GM18507 (cell line): ENCODE results near the gene DHX8.

Experiments
- DNase-seq: peaks from one replicate; pipeline ENCODE4 v3.0.0; 2011; ENCODE audit warnings: low read depth; ENCODE audit not compliant: insufficient read length; ENCODE audit errors: extremely low spot score
- FAIRE-seq: peaks from 2 replicates; lab custom pipeline; 2011; peaks lifted over from hg19 to GRCh38; lab: Jason Lieb, UNC

DHX8 gene

DNA sequence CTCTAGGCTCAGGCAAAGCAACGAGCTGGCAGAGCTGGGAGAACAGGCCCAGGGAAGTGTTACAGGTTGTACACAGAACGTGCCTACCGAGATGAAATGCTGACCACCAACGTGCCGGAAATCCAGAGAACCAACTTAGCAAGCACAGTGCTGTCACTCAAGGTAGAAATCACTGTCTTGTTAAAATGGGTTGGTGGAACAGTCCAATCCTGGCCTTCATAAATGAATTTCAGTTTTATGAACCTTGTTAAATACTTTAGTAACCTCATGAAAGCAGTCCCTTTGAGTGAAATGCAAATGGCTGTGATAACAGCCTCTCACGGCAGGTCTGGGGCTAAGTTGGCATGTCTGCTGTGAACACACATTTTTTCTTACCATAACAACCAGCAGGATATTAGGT lies 33.4 kb downstream of the DHX8 start:
- no peak for FAIRE-seq
- no peak for DNase-seq

DNA sequence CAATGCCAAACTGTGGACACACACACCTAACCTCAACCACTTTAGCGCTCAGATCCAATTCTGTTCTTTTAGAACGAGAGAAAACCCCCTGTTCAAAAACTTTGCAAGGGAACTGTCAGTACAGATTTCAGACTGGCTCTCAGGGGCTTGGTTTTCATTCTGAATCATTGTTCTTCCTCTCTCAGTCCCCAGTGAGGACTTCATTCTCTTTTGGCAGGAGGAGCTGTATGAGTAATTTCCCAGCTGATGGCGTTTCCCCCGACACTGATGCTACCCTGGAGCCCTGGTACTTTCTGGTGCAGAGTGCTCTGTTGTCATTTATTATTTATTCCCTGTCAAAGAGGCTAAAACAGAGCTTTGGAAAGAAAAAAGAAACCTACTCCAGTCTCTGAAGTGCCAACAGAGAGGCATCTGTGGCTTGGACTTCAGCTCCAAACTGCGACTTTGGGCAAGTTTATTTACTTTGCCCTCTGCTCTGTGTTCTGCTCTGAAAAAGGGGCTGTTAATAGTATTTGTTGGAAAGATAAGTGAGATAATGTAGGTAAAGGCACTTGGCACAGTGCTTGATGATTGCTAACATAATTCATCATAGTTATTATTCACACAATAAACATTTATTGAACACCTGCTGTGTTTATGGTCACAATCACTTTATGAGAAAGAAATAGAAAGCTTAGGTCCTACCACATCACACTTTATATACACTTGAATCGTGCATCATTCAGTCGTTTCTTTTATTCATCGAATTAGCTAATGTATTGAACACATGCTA lies 34.0 kb downstream of the DHX8 start:
- peak; percentile 88 for FAIRE-seq

DNA sequence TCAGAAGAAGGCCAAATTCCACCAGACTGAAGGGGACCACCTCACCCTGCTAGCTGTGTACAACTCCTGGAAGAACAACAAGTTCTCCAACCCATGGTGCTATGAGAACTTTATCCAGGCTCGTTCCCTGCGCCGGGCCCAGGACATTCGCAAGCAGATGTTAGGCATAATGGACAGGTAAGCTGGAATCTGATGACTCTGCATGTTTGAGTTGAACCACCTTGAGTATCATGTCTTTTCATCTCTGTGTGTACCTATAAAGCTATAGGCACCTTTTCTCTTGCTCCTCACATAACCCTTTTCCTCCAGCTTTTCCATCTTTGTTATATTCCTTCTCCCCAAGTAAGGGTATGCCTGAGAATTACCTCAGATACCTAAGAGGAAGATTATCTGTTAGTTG lies 37.6 kb downstream of the DHX8 start:
- DNase-seq (no peak), FAIRE-seq (no peak)

More for the DNA sequence above, 34.0 kb downstream of the DHX8 start:
- peak; percentile 20 for DNase-seq

DNA sequence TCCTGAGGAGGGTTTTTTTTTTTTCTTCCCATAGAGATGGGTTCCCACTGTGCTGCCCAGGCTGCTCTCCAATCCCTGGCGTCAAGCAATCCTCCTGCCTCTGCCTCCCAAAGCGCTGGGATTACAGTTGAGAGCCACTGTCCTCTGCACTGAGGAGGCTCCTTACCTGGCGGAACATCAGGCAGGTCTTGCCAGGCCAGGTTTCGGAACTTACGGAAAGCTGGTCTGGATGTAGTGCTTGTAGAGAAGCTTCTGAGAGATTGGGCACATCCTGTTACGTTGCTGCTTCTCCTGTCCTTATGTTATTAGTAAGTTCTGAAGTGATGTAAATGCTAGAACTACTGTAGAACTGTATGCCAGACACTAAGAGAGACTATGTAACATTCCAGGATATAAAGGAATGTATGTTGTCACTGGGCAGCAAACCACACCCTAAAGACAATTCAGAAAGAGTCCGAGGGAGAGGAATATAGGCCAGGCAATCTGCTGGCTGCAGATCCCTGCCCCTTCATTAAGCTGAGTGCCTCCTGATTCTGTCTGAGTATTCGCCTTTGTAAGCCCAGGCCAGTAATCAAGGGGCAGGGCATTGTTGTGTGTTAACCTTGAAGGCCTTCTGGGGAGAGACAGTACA lies 41.3 kb downstream of the DHX8 start:
- no peak for DNase-seq
- FAIRE-seq: no peak

DNA sequence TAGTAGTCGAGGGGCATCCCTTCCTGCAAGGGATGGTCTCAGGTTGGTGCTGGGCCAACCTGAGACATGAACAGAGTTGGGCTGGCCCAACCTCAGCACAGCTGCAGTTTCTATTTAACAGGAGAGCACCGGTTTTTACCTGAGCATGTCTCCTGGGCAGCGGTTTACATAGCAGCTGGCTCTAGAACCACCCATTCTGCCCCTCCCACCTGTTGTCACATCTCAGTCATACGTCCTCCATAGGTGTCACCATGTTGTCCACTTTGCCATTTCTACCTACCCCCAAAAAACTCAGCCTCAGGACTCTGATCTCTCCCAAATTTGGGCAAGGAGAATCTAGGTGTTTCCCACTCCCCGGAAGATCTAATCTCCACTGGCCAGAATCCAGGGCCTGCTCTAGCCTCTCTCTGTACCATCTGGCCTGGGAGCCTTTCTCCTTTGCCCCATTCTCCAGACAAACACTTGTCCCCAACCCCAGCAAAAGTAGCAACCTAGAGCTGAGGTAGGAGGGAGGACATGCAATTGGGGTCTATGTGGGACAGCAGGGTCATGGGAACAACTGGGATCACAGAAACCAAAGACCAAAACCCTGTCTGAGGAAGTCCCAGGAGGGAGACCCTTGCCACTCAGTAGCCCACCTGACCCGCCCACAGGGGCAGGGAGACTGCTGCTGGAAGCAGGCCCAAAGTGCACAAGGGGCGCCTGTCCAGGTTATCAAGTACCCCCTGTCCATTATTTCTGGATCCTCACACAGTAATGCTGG lies 43.3 kb downstream of the DHX8 start:
- FAIRE-seq: no peak
- DNase-seq: no peak

DNA sequence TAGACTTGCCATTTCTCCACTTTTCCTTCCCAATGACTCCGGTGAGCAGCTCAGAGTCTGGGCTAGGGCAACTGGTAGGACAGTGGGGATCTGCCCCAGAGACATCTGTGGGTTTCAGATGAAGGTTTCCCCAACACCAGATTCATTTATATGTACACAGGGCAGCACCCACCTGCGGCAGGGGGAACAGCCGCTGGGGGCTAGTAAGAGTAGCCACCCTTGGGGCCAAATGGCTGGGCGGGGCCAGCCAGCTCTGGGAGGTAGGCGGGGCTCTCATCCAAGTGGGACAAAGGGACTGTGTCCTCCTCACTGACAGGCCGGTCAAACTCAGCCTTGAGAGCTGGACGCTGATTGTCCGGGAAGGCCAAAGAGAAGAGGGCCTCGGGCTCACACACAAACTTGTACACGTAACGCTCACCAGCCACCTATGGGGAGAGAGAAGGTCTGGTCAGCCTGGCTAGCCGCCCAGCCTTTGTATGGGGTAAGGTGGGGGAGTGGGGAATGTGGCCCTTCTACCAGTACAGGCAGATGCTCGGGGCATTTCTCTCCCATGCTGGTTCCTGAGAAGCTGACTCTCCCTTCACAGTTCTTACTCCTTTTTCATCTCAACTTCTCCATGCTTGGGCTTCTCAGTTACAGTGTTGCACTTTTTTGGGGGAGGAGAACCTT lies 44.7 kb downstream of the DHX8 start:
- no peak for DNase-seq

DNA sequence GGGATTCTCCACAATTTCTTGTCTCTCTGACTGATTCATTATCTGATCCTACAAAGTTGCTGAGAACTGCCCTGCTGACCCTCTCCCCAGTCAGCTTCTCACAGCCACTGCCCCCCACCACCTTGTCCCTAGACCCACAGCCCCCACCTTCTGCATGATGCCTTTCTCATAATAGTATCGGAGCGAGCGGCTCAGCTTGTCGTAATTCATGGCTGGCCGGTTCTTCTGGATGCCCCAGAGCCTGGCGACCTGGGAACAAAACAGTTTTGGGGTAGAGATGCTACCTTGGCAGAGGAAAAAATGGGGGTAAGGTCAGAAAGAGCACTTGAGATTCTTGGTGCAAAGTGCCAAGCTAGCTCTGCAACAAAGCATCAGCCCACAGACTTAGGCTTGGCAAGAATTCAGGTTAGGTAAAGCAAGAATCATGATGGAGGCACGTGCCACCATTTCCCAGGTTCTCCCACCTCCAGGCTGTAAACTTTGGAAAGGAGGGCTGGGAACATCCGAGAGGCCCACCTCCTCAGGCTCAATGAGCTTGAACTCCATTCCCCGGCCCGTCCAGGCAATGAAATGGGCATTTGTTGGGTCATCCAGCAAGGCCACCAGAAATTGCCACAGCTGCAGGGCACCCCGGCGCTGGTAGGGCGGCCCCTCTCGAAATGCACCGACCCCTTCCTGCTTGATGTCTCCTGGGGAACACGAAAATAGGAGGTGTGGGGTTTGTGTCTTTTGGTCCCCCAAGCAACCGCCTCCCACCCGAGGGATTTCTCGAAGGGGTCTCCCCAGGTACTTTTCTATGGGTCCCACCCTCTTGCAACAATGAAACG lies 45.4 kb downstream of the DHX8 start:
- no peak for DNase-seq
- no peak for FAIRE-seq

More for the DNA sequence above, 44.7 kb downstream of the DHX8 start:
- no peak for FAIRE-seq

DNA sequence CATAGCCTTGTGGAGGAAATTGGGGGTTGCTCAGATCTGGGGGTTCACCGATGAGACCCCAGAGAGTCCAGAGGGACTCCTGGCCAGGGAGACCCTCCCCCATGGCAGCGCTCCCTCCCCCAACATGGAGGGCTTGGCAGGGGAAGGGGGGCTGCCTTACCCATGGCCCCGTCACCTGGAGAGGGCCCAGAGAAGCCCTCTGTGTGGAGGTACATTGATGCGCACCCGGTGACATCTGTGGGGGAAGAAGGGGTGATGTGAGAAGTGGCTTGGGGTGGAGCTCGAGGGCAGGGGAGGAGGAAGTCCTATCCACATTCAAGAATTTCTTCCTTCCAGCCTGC lies 46.1 kb downstream of the DHX8 start:
- DNase-seq (no peak), FAIRE-seq (no peak)

DNA sequence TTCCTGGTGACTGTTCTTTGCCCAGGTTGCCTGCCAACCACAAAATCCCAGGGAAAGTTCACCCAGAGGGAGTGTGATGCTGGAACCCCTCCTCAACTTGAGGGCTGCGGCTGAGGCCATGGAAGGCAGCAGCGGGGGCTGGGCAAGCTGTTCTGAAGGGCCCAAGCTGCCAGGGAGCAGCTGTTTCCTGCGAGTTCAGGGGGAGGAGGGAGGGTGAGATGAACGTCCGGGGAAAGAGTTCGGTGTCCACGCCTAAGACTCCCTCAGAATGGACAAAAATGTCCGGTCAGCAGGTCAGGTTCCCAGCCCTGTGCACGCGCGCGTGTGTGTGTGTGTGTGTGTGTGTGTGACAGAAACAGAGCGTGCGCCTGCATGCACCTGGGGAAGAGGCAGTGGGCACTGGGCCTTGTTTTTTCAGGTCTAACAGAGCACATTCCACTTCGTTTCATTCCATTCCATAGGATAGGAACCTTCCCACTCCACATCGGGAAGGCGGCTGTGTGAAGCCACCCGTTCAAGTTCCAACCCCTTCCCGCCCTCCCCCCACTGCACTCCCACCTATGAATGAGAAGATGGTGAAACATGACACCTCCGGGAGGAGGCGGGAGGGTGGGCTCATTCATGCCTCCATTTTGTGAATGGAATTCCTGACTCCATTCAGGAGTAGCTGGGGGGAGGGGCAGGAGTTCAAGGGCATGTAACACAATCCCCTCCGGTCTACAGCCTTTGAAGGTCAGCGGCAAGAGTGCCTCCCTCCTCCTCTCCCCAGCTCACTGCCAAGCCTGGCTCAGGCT lies 46.7 kb downstream of the DHX8 start:
- DNase-seq: no peak
- no peak for FAIRE-seq

DNA sequence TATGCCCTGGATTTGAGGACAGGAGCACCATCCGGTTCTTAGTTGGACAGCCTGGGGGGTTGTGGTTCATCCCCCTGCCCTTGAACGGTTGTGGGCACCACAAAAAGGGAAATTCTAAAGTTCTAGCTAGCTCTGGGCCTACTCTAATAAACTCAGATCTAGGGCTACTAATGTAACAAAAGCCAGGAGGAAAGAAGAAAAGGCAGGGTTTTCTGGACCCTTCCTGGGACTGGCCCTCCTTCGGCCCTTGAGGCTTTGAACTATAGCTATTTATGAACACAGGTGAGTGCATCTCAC lies 47.3 kb downstream of the DHX8 start:
- DNase-seq (no peak), FAIRE-seq (no peak)

DNA sequence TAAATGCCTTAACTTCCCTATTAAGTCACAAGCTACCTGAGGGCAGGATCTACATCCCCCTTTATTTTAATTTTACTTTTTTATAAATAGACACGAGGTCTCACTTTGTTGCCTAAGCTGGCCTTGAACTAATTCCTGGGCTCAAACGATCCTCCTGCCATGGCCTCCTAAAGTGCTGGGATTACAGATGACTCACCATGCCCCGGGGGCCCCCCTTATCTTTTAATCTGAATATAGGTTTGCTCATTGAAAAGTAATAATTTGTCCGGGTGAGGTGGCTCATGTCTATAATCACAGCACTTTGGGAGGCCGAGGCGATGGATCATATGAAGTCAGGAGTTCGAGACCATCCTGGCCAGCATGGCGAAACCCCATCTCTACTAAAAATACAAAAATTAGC lies 48.2 kb downstream of the DHX8 start:
- FAIRE-seq (no peak), DNase-seq (no peak)

DNA sequence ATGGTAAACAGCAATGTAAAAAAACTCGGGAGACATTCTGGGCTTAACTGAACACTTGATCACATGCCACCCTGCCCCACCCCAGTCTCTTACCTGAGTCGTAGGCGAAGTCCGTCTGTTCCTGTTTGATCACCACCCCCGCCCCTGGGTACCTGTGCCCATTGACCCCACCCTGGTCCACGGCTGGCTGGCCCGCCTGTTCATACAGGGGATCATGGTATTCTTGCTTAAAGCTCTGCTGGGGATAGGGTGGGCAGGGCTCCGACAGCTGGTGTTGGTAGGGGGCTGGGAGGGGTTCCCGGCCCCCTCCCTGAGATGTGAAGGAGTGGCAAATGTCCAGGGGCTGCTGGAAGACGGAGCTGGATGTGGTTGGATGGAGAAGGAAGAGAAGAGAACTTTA lies 48.8 kb downstream of the DHX8 start:
- DNase-seq: no peak
- FAIRE-seq: no peak

DNA sequence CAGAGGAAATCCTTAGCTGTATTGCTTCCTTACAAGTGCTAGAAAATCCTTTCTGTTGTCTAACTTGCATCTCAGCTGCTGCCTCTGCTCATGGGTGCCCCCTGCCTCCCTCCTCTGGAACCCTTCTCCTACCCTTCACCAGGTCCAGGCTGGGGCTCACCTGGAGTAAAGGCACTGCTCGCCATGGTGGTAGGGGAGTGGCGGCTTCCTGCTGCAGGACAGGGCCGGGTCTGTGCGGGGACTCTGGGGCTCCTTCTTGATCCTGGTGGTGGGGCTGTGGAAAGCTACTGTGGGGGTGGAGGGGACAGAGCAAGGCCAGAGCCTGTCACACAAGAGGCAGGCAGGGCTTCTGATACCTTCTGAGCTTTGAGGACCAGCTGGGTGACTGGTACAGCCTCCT lies 49.9 kb downstream of the DHX8 start:
- FAIRE-seq (no peak), DNase-seq (no peak)

DNA sequence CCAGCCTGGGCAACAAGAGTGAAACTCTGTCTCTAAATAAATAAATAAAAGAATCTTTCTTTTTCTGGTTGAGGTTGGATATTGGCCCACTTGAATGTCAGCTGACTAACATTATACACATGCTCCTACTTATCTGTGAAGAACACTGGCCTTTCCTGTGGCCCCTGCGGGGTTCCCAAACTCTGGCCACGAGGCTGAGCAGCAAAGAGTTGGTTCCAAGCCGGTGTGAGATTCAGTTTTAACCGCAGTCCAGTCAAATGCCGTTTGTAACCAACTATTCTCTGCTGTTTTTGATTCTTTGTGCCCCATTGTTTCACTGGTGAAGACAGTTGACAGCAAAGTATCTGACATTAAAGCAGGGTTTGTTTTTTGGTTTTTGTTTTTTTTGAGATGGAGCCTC lies 51.1 kb downstream of the DHX8 start:
- FAIRE-seq (no peak), DNase-seq (no peak)

DNA sequence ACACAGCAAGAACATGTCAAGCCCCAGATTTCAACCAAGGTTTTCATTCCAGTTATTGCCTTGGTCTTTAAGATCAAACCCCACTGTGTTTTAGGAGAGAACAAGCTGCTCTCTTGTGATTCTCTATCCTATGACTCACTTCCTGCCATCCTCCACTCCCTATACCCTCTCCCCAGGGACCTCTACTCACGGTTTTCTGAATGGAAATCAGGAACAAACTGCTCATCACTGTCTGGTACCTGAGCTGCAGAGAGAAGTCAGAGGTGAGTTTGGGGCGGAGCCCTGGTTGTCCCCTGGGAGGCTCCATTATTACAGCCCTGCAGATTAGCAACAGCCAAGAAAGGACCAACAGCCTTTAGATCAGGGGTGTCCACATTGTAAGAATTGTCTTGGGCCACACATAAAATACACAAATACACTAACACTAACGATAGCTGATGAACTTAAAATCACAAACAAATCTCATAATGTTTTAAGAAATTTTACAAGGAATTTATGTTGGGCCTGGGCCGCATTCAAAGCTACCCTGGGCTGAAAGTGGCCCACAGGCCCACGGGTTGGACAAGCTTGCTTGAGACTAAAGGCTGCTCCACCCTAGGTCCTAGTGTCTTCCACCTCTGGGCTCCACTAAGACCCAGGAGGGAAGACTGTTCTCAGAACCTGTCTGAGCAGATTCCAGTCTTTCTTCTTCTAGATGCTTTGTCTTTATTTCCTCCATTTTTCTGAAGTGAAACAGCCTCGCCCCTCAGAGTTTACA lies 52.6 kb downstream of the DHX8 start:
- no peak for DNase-seq
- FAIRE-seq: no peak

DNA sequence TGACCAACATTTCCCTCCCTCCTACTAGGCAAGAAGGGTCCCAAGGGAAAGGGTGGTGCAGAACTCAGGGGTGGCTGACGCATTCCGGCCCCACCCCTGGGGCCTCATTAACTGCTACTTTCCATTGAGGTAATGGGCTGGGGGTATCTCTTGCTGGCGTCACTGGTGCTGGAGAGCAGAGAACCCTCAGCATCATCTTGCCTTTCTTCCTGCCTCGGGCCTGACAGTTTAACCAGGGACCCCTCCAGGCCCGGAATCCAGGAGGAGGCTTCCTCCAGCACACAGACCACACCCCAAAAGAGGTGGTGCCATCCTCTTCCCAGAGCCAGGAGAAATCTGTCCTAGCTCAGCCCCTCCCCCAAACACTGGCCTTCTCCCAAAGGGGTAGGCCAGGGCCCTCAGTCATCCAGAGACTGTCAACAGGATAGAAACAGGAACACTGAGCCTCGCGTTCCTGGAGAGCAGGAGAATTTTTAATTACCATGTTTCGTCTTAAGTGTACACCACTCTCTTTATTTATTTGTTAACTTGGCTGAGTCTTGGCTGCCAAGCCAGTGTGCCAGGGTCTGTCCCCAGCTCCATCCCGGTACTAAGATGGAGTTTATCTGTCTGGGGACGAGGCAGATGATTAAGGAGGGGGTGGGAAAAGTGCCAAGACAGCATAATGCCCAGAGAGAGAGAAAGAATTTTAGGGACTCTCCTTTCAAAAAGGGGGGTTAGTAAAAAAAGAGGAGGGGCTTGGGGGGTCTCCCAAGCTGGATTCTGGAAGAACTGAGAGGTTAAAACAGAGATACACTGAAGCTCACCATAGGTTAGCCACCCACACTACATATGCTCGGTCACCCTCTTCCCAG lies 57.3 kb downstream of the DHX8 start:
- DNase-seq: no peak
- no peak for FAIRE-seq

DNA sequence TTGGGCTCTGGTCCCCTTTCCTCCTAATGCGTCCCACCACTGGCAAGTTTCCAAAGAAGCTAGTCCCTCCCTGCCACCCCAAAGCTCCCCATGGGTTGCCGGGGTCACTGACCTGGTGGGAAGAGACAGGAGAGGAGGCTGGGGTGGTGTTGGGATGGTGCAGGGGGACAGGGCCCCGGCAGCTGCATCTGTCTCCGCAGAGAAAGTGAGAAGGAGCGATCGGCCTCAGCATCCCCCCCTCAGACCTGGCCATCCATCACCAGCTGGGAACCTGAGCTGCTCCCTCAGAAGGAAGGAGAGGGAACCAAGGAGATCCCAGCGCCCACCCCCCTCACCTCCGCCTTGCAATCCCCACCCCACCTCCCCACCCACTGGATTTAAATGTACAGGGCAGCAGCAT lies 59.1 kb downstream of the DHX8 start:
- DNase-seq (no peak), FAIRE-seq (no peak)
